Activated B cell treated with CpG ODN at 0.5 μM for 24 hours (primary cell): ENCODE measurements around the gene TTBK1. TPM values are rescaled to one million over a fixed set of nuclear protein-coding genes. Genes with fewer than 3 reads are reported as not detected.
A peak's percentile ranks its signal among the peaks of the same experiment; 100 is the strongest.

ENCODE experiments used
- ATAC-seq: fragments of 200-7000 bp; cut with Tn5 transposase; one replicate; pipeline ENCODE4 v1.10.0; 2021; ENCODE audit warnings: low read depth, mild to moderate bottlenecking, moderate library complexity
- CTCF ChIA-PET: fragments of 350-600 bp; sonication (Branson Sonifier 250); formaldehyde crosslinking; loops from one replicate; lab custom pipeline; 2021; ENCODE audit warnings: antibody characterized with exemption; lab: Charles Lee
- POLR2A ChIA-PET: fragments of 350-600 bp; sonication (Branson Sonifier 250); formaldehyde crosslinking; loops from one replicate; lab custom pipeline; 2021; ENCODE audit warnings: antibody characterized with exemption; lab: Charles Lee
- DNase-seq: peaks from one replicate; pipeline ENCODE4 v3.0.0; 2022
- H3K27ac Mint-ChIP-seq: one replicate; pipeline ENCODE4 v1.8.0; 2020; ENCODE audit warnings: mixed read lengths
- H3K27me3 Mint-ChIP-seq: one replicate; pipeline ENCODE4 v1.8.0; 2021; ENCODE audit warnings: mixed read lengths
- H3K36me3 Mint-ChIP-seq: one replicate; pipeline ENCODE4 v1.8.0; 2021; ENCODE audit warnings: low read depth, mixed read lengths
- H3K4me1 Mint-ChIP-seq: one replicate; pipeline ENCODE4 v1.8.0; 2021; ENCODE audit warnings: mixed read lengths
- H3K4me3 Mint-ChIP-seq: one replicate; pipeline ENCODE4 v1.8.0; 2020; ENCODE audit warnings: mild to moderate bottlenecking, mixed read lengths
- H3K9me3 Mint-ChIP-seq: one replicate; pipeline ENCODE4 v1.8.0; 2020; ENCODE audit warnings: mixed read lengths
- intact Hi-C: fragments of 100-400 bp; cut with micrococcal nuclease; formaldehyde crosslinking; loops from one replicate; pipeline ENCODE4 v1.15.1; 2024
- total RNA-seq: library from RNA; stranded (reverse); gene quantifications from 2 replicates; pipeline ENCODE4 v1.2.3, GENCODE V29; 2022
- TF ChIP-seq, protein P1 (sequence below): fragments of 200-600 bp; IDR thresholded peaks from one replicate; pipeline ENCODE4 v1.8.0; 2022; ENCODE audit warnings: antibody characterized with exemption, mild to moderate bottlenecking

The TTBK1 gene
- total RNA-seq, 1 donor from 2014 or later, result 0.13 TPM

DNA sequence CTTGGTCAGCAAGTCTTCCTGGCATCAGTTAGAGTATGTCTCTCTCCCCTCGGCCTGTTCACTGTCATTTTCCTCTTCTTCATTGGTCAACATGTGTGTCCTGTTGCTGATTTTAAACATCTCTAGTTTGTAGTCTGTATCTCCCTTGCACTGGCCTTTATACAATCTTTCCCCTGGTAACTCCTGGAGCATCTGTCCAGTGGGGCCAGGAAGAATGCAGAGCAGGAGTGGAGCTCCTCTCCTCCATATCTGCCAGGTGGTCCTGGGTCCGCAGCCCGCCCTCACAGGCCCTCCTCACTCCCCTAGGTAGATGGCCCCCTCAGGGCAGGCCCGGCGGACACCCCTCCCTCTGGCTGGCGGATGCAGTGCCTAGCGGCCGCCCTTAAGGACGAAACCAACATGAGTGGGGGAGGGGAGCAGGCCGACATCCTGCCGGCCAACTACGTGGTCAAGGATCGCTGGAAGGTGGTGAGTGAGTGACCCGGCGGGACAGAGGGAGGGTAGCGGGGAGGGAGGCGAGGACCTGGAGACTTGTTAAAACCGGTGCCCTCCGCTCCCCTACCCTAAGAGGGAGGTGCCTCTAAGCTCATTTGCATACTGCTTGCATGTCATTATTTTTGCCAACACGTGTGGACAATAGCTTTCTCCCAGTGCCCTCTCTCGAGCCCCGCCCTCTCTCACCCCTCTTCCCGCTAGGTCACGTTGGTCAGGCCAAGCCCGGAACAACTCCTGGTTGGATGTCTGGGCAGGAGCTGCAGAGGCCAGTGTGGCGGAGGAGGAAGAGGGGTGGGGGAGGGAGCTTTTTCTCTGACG is 3.2 kb downstream of the TTBK1 start:
- CTCF ChIA-PET, result interaction anchor here (0.7 to 1.0 kb wide), 3 partner anchors 16 to 62 kb away, joined by 3 read pairs; partner anchors contain the start of genes CRIP3 and DNPH1
- DNase-seq, result no peak
- peaks cover 28% of the 10 kb centered on the region for H3K4me1 Mint-ChIP-seq
- peak overlapping the region; percentile 42 for H3K27ac Mint-ChIP-seq
- intact Hi-C loops, result loop anchor here (1.0 to 10.0 kb wide), 9 partner anchors 17 to 378 kb away; partner anchors contain the start of genes ABCC10, CUL9, DNPH1 and GTPBP2
- ATAC-seq, result peak; percentile 23
- H3K27me3 Mint-ChIP-seq, result peaks cover 15% of the 10 kb centered on the region
- H3K4me3 Mint-ChIP-seq, result no peak overlapping the region
- POLR2A ChIA-PET, result interaction anchor here (0.5 to 1.5 kb wide), 12 partner anchors 13 to 500 kb away, joined by 3 to 10 read pairs (median 4); partner anchors contain the start of genes DNPH1, SRF, TJAP1 and ZNF318
- TF ChIP-seq, protein P1, sequence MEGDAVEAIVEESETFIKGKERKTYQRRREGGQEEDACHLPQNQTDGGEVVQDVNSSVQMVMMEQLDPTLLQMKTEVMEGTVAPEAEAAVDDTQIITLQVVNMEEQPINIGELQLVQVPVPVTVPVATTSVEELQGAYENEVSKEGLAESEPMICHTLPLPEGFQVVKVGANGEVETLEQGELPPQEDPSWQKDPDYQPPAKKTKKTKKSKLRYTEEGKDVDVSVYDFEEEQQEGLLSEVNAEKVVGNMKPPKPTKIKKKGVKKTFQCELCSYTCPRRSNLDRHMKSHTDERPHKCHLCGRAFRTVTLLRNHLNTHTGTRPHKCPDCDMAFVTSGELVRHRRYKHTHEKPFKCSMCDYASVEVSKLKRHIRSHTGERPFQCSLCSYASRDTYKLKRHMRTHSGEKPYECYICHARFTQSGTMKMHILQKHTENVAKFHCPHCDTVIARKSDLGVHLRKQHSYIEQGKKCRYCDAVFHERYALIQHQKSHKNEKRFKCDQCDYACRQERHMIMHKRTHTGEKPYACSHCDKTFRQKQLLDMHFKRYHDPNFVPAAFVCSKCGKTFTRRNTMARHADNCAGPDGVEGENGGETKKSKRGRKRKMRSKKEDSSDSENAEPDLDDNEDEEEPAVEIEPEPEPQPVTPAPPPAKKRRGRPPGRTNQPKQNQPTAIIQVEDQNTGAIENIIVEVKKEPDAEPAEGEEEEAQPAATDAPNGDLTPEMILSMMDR, result no peak
- H3K36me3 Mint-ChIP-seq, result peaks cover 3% of the 10 kb centered on the region
- H3K9me3 Mint-ChIP-seq, result no peaks in the 10 kb centered on the region

DNA sequence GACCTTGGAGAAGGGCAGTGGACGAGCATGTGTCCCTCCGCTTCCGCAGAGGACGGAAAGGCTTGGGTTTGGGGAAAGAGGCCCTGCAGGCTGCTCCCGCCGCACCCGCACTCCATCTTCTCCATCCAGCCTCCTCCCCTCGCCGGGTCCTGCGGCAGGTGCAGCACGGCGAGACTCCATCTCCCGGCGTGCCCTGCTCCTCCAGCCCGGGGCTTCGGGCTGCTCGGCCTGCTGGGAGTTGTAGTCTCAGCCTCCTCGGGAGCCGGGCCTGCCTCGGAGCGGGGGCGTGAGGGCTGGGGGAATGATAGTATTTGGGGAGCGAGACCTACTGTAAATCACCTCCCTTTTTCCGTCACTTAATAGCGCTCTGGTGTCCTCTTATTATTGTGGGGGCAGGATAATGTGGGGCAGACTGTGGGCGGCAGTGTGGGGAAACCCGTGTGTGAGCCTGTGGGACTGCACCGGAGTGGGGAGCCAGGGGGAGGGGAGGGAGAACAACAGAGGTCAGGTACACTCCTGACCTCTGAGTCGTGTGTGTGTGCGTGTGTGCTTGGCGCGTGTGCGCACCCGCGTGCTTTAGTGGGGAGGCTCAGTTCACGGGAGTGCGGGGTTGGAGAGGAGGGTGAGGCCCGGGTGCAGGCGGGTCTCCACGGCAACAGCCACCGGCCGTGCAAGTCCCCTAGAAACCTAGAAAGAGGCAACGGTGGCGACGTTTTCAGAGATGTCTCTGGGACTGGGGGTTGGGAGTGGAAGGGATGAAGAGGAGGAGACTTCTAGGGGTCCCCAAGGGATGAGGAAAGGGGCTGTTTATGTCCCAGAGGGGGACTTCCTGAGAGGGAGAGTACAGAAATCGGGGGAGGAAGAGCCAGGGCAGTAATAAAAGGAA is 4.1 kb downstream of the TTBK1 start:
- ATAC-seq (peak; percentile 96), DNase-seq (peak; percentile 73)
- intact Hi-C loops, result loop anchor here (1.0 to 10.0 kb wide), 9 partner anchors 18 to 377 kb away; partner anchors contain the start of genes ABCC10, CUL9, DNPH1 and GTPBP2
- H3K27ac Mint-ChIP-seq, result peak overlapping the region; percentile 76
- no peak overlapping the region for H3K4me3 Mint-ChIP-seq
- TF ChIP-seq, protein P1, result no peak
- H3K4me1 Mint-ChIP-seq, result peaks cover 29% of the 10 kb centered on the region
- ChIA-PET POLR2A (interaction anchor here (0.5 to 1.5 kb wide), 9 partner anchors 18 to 501 kb away, joined by 3 to 10 read pairs (median 4); partner anchors contain the start of genes DNPH1, SRF, TJAP1 and ZNF318), CTCF (interaction anchor here (0.7 to 1.0 kb wide), 3 partner anchors 17 to 61 kb away, joined by 3 read pairs; partner anchors contain the start of genes CRIP3 and DNPH1)
- no peaks in the 10 kb centered on the region for H3K9me3 Mint-ChIP-seq
- H3K27me3 Mint-ChIP-seq, result peaks cover 17% of the 10 kb centered on the region
- H3K36me3 Mint-ChIP-seq, result peaks cover 3% of the 10 kb centered on the region

- intact Hi-C loops, result loop anchor here (5.0 to 10.0 kb wide), 2 partner anchors 264 to 377 kb away; partner anchors contain the start of genes GTPBP2 and LRRC73
- TF ChIP-seq, protein P1, result no peak
- DNase-seq, result no peak
- Mint-ChIP-seq H3K9me3 (no peaks in the 10 kb centered on the region), H3K27me3 (peaks cover 23% of the 10 kb centered on the region), H3K4me1 (peaks cover 29% of the 10 kb centered on the region), H3K27ac (no peak overlapping the region), H3K4me3 (no peak overlapping the region), H3K36me3 (peaks cover 3% of the 10 kb centered on the region)
- ChIA-PET CTCF (interaction anchor here (1.3 kb wide), 1 partner anchor 60 kb away, joined by 3 read pairs; the partner anchor contains the start of gene CRIP3), POLR2A (interaction anchor here (0.6 to 1.5 kb wide), 4 partner anchors 18 to 501 kb away, joined by 3 to 5 read pairs (median 4); partner anchors contain the start of gene DNPH1)
- no peak for ATAC-seq
Observed at GRCh38 chr6:43248101-43248500, 4.8 kb downstream of the TTBK1 start.

DNA sequence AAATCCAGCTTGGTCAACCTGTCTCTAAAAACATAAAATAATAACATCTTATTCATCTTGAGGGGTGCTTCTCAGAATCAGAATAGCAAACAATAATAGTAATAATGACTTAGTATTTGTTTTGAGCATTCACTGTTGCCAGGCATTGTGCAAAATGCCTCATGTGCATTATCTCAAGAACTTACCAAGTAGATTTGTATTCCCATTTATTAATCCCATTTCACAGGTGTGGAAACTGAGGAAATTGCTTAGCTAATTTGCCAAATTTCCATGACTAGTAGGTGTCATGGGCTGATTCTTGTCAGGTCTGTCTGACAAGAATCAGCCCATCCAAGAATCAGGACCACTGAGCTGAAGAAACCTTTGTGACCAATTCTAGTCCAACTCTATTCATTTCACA is 5.5 kb downstream of the TTBK1 start:
- Mint-ChIP-seq H3K27ac (no peak overlapping the region), H3K4me1 (peaks cover 29% of the 10 kb centered on the region), H3K9me3 (no peaks in the 10 kb centered on the region), H3K4me3 (no peak overlapping the region), H3K27me3 (peaks cover 30% of the 10 kb centered on the region), H3K36me3 (peaks cover 3% of the 10 kb centered on the region)
- TF ChIP-seq, protein P1, result no peak
- POLR2A ChIA-PET, result interaction anchor here (0.6 to 1.5 kb wide), 3 partner anchors 19 to 229 kb away, joined by 4 to 5 read pairs (median 4); partner anchors contain the start of genes DNPH1 and TJAP1
- no peak for DNase-seq
- intact Hi-C loops, result loop anchor here (5.0 to 10.0 kb wide), 2 partner anchors 264 to 376 kb away; partner anchors contain the start of genes GTPBP2 and LRRC73
- CTCF ChIA-PET, result interaction anchor here (1.3 kb wide), 1 partner anchor 60 kb away, joined by 3 read pairs; the partner anchor contains the start of gene CRIP3
- ATAC-seq, result no peak
